HG02973 (cell line): ENCODE data around the gene EIF4G1.
A peak's percentile ranks its signal among the peaks of the same experiment; 100 is the strongest.

Experiments used
- ATAC-seq: cut with Tn5 transposase; IDR thresholded peaks from one replicate; pipeline ENCODE4 v1.9.1; 2021; ENCODE audit warnings: moderate library complexity; ENCODE audit not compliant: unreplicated experiment

The EIF4G1 gene

DNA sequence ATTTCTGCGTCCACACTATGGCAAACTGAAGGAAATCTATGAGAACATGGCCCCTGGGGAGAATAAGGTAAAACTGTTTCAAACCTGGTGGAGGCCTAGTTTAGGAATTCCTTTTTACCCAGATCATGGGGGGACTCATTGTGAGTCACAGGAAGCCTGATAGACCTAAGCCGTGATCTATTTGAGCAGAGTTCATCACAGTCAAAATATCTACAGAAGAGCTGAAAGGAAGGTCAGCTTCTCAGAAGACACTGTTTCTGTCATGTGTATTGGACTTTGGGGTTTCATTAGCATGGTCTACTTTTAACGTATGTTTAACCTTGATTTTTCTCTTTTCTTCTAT is 14.1 kb upstream of the EIF4G1 start:
- ATAC-seq, result no peak

DNA sequence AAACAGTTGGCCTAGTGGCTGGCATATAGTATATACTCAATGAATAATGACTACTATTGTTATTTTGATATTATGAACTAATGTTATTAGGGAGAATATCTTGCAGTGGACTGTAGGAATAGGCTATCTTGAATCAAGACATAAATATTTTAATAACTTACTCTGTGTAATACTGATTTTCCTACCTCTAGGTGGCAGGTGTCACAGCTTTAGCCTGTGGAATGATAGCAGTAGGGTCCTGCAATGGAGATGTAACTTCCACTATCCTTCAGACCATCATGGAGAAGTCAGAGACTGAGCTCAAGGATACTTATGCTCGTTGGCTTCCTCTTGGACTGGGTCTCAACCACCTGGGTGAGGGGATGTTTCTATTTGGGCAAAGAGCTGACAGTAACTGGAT is 8.8 kb upstream of the EIF4G1 start:
- ATAC-seq, result no peak

DNA sequence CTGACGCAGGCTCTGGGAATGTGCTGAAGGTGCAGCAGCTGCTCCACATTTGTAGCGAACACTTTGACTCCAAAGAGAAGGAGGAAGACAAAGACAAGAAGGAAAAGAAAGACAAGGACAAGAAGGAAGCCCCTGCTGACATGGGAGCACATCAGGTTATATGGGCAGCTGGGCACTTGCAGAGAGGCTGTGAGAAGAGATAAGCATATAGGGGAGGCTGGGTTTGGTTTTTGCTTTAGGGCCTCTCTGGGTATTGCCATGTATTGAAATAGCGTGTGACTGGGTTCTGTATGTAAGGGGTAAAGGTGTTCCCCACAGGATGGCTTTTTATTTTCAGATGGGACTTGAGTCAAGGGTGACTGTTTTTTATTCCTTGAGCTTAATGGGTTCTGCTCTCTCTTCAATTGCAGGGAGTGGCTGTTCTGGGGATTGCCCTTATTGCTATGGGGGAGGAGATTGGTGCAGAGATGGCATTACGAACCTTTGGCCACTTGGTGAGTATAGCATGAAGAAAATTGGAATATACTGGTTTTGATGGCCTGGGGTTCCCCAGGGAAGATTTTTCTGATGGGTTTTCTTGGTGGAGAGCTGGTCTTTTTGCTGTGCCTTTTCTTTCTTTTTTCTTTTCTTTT is 7.9 kb upstream of the EIF4G1 start:
- ATAC-seq, result no peak

DNA sequence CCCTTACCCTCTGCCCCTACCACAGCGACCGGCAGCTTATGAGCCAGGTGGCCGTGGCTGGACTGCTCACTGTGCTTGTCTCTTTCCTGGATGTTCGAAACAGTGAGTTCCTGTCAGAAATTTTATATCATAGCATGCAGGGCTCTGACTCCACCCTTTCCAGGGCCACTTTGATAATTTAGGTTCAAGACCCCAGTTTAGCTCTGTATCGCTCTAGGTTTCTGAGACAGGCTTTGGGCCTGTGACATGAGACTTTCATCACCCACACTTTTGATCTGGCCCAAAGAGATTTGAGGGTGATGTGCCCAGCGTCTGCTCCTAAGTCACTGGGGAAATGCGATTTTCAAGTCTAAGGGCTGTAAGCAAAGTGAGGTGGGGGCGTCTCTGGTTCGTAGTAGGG is 6.5 kb upstream of the EIF4G1 start:
- ATAC-seq, result no peak

DNA sequence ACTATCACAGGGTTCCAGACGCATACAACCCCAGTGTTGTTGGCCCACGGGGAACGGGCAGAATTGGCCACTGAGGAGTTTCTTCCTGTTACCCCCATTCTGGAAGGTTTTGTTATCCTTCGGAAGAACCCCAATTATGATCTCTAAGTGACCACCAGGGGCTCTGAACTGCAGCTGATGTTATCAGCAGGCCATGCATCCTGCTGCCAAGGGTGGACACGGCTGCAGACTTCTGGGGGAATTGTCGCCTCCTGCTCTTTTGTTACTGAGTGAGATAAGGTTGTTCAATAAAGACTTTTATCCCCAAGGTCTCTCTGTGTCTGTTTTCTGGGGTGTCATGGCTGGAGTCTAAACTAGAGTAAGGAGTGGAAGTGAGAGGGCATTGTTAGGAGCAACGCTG is 5.7 kb upstream of the EIF4G1 start:
- no peak for ATAC-seq

DNA sequence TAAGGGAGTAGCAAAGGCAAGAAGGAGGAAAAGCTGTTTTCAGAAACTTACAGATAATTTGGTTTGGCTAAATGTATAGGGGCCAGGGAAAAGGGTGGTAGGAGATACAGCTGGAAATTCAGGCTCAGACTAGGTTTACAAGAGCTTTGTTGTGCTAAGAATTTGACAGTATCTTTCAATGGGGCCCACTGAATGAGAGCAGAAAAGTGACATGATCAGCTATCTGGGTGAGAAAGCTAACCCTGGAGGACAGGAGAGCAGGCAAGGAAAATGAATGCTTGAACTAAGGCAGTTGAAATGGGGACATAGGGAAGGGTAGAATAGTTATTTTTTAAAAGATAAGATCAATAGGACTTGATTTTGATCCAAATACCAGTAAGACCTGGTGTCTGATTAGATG is 2.8 kb upstream of the EIF4G1 start:
- no peak for ATAC-seq

DNA sequence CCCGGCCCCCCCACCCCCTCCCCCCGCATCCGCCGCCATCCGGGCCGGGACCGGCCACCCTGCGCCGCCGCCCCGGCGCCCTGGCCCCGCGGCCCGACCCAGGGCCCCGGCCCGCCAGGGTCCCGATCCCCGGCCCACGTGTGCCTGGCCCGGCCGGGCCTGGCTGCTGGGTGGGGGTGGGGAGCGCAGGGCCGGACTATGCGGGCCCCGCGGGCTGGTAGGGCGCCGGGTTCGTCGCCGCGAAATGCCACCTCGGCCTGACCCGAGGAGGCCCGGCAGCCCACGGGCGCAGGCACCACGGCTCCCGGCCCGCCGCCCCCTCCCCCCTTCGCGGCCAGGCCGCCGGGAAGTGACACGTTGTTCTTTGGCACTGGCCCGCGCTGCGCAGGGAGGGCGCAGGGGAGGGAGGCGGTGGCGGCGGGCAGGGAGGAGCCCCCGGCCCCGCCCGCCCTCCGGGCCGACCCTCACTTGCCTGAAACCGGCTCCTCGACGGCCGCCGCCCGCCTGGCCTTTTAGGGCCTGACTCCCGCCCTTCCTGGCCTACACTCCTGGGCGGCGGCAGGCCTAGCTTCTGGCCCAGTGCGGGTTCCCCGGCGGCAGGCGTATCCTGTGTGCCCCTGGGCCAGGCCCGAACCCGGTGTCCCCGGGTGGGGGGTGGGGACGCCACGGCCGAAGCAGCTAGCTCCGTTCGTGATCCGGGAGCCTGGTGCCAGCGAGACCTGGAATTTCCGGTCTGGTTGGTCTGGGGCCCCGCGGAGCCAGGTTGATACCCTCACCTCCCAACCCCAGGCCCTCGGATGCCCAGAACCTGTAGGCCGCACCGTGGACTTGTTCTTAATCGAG is 515 bp downstream of the EIF4G1 start:
- peak; percentile 39 for ATAC-seq

DNA sequence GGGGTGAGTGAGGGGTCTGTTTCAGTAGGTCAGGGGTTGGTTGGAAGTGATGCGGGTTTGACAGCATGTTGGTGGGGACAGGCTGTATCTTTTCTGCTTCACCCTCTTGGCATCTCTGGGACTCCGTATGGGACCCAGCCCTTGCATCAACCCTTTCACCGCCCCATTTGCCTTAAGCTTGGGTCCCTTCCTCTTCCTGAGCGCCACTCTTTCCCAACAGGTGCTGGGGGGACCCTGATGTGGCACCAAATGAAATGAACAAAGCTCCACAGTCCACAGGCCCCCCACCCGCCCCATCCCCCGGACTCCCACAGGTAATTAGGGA is 1.1 kb downstream of the EIF4G1 start:
- ATAC-seq, result no peak

DNA sequence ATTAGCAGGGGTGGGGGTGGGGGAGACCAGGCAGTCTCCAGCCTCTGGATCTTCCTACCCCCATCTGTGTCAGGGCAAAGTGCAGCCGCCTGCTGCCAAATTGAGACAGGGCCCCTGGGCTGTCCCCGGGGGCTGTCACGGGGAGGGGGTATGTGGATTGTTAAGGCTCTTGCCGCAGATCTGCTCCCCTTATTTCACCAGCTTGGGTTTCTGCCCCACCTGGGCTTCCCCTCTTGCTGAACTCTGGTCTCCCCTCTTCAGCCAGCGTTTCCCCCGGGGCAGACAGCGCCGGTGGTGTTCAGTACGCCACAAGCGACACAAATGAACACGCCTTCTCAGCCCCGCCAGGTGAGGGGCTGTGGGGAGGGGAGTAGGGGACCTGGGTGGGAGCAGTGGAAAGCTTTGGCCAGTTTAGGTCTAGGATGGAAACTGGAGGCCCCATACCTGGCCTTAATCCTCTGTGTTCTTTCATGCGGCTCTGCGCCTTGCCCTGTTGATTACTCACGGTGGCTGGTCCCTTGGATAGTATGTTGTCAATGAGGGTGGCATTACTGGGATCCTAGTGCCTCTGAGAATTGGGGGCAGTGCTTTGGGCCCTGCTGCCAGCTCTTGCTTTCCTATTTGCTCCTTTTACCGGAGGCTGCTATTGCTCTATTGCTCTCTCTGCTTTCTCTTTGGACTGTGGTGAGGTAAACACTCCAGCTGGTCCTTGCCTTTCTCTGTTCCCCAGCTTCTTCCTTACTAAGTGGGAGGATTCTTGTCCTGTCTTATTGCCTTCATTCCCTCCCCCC is 1.7 kb downstream of the EIF4G1 start:
- ATAC-seq, result no peak

DNA sequence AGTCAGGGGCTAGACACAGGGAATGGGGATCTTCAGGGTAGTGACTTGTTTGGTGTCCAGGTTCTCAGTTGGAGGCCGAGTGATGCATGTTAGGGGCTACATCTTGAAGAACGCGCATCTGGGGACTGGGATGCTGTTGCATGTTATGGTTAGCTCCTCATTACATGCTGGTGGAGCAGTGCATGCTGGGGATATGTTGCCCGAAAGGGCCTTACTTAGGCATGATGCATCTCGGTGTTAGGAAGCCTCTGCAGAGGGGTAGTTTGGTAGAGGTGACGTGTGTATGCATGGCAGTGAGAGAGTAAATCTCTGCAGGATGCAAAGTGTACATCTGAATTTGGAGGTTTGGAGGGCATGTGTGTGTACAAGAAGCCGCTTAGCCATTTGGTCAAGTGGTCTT is 2.4 kb downstream of the EIF4G1 start:
- ATAC-seq, result no peak

DNA sequence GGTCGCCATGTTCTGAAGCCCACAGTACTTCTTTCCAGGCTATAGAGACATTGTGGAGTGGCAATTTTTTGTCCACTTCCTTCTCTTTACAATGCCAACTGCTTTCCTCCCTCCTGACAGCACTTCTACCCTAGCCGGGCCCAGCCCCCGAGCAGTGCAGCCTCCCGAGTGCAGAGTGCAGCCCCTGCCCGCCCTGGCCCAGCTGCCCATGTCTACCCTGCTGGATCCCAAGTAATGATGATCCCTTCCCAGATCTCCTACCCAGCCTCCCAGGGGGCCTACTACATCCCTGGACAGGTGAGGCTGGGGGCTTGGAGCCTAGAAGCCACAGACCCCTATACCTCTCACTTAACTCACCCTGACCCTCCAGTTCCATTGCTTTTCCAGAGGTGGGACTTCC is 2.8 kb downstream of the EIF4G1 start:
- no peak for ATAC-seq

DNA sequence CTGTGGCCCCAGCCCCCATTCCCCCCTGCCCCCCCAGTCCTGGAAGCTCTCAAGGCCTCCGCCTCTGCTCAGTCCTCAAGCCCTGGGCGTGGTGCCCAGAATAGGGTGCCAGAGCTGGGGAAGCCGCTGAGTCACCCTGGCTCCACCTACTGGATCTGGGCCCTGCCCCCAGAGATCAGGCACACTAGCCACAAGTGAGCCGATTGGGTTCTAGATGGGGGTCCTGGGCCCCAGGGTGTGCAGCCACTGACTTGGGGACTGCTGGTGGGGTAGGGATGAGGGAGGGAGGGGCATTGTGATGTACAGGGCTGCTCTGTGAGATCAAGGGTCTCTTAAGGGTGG is 5.7 kb downstream of the EIF4G1 start:
- ATAC-seq, result no peak

DNA sequence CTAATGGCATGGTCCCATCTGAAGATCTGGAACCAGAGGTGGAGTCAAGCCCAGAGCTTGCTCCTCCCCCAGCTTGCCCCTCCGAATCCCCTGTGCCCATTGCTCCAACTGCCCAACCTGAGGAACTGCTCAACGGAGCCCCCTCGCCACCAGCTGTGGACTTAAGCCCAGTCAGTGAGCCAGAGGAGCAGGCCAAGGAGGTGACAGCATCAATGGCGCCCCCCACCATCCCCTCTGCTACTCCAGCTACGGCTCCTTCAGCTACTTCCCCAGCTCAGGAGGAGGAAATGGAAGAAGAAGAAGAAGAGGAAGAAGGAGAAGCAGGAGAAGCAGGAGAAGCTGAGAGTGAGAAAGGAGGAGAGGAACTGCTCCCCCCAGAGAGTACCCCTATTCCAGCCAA is 7.3 kb downstream of the EIF4G1 start:
- no peak for ATAC-seq

DNA sequence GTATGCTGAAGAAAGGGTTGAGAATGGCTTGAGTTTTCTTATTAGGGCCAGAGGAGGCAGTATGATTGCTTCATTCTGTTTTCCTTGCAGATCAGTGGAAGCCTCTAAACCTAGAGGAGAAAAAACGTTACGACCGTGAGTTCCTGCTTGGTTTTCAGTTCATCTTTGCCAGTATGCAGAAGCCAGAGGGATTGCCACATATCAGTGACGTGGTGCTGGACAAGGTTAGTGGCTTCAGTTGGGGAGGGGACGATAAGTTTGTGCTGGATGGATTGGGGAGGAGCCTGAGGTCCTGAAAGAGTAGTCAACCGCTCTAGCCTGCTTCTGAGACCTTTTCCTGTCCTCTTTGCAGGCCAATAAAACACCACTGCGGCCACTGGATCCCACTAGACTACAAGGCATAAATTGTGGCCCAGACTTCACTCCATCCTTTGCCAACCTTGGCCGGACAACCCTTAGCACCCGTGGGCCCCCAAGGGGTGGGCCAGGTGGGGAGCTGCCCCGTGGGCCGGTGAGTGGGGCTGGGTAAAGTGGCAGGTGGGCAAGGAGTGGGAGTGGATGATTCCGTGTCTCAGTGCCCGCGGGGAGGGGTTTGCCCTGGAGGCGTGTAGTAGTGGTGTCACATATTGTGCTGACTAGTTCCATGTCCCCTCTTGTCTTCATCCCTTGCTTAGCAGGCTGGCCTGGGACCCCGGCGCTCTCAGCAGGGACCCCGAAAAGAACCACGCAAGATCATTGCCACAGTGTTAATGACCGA is 8.5 kb downstream of the EIF4G1 start:
- ATAC-seq, result no peak

DNA sequence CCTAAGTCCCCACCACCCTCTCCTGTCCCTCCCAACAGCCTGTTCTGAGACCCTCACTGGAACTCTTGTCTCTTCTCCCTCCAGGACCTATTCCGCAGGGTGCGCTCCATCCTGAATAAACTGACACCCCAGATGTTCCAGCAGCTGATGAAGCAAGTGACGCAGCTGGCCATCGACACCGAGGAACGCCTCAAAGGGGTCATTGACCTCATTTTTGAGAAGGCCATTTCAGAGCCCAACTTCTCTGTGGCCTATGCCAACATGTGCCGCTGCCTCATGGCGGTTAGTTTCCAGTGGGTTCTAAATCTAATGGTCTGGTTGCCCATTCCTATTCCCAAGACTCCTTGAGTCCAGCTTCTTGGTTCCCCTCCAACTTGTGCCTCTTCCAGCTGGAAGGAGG is 9.3 kb downstream of the EIF4G1 start:
- no peak for ATAC-seq

DNA sequence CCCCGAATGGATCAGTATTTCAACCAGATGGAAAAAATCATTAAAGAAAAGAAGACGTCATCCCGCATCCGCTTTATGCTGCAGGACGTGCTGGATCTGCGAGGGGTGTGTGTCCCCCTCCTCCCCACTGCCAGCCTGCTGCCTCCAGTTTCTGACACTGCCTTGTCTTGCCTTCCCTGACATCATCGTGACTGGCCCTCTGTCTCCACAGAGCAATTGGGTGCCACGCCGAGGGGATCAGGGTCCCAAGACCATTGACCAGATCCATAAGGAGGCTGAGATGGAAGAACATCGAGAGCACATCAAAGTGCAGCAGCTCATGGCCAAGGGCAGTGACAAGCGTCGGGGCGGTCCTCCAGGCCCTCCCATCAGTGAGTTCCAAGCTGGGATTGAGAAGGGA is 10.9 kb downstream of the EIF4G1 start:
- no peak for ATAC-seq

DNA sequence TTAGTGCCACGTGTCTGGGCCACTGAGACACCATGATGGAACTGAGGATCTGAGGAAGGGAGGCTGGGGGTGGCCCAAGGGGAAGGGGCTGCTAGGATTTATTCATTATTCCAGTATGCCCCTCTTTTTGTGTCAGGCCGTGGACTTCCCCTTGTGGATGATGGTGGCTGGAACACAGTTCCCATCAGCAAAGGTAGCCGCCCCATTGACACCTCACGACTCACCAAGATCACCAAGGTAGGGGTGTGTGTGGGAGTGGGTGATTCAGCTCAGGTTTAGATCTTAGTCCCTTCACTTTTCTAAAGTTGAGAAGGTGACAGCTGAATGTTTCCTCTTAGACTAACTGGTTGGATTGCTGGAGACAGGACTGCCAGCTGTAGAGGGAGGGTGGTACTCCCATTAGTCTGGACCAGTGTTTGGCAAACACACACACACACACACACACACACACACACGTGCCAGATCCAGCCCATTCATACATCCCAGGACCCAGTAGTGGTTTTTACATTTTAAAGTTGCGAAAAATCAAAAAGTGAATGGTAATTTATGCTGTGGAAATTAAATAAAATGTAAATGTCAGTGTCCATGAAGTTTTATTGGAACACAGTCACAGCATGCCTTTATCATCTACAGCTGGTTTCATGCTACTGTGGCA is 11.4 kb downstream of the EIF4G1 start:
- no peak for ATAC-seq

DNA sequence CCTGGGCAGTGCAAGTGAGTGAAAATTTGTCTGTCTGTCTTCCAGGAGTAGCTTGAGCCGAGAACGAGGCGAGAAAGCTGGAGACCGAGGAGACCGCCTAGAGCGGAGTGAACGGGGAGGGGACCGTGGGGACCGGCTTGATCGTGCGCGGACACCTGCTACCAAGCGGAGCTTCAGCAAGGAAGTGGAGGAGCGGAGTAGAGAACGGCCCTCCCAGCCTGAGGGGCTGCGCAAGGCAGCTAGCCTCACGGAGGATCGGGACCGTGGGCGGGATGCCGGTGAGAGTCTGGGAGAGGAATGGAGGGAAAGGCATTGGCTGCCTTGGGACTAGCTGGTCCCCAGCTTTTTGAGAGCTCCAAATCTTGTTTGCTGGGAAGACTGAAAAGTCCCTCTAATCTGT is 12.8 kb downstream of the EIF4G1 start:
- ATAC-seq, result no peak

DNA sequence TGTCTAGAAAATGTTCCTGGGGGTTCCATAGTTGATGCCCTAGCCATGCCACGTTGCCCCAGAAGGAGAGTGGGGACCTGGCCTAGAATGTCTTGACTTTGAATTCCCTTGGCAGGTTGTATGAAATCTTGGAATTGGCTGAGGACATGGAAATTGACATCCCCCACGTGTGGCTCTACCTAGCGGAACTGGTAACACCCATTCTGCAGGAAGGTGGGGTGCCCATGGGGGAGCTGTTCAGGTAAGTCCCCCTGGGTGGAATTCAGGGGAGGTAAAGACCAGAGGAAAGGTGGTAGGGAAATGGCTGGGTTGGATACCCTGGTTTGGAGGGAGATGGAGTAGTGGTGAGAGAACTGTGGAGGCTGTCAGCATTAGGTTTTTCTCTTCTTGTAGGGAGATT is 14.1 kb downstream of the EIF4G1 start:
- ATAC-seq, result no peak

DNA sequence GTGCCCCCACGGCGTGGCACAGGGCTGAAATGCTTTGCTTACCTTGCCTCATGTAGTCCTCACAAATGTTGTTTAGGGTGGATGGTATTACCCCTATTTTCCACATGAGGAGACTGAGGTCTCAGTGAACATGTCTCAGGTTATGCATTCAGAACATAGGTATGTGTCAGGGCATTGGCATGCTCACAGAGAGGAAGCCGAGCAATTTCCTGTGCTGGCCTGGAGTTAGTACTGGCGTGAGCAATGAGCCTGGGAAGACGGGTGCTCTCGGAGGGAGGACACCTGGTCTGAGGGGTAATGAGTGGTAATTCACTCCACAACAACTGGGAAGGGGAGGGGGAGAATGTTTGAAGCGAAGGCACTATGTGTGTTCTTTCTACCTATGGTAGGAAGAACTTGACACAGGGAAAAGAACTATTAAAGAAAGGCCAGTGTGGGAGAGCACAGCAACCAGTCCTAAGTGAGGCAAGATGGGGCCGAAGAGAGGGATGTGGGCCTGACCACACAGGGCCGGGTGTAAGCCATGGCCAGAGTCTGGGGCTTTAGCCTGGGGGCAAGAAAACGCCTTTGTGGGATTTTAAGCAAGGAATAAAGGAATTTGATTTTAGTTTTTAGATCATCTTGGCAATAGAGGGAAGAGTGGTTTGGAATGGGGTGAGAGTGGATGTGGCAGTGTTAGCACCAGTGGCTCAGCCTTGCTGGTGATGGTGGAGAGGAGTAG is 18.1 kb downstream of the EIF4G1 start:
- no peak for ATAC-seq
